HEK293T (cell line): ENCODE data around the gene NCOA5.

Experiments
- CTCF ChIA-PET: fragments of 350-600 bp; formaldehyde crosslinking; extraction: SDS; loops from one replicate; lab custom pipeline; 2021; ENCODE audit warnings: antibody characterized with exemption, inconsistent platforms; lab: Yijun Ruan, JAX
- POLR2A ChIA-PET: fragments of 350-600 bp; formaldehyde crosslinking; extraction: SDS; loops from one replicate; lab custom pipeline; 2020; ENCODE audit warnings: antibody characterized with exemption, inconsistent platforms; lab: Yijun Ruan, JAX
- DNase-seq: peaks from one replicate; pipeline ENCODE4 v3.0.0; 2012; ENCODE audit warnings: mixed read lengths; ENCODE audit errors: extremely low spot score
- ARNT ChIP-seq: fragments of 450-650 bp; IDR thresholded peaks from 2 replicates; pipeline ENCODE4 v1.6.1; 2017; ENCODE audit warnings: mild to moderate bottlenecking
- BHLHE40 ChIP-seq: fragments of 450-650 bp; IDR thresholded peaks from 2 replicates; pipeline ENCODE4 v1.6.1; 2016; ENCODE audit warnings: mild to moderate bottlenecking, moderate library complexity, borderline replicate concordance
- CTBP1 ChIP-seq: fragments of 450-650 bp; IDR thresholded peaks from 2 replicates; pipeline ENCODE4 v1.6.1; 2016; ENCODE audit warnings: borderline replicate concordance
- ELF4 ChIP-seq: fragments of 450-650 bp; IDR thresholded peaks from 2 replicates; pipeline ENCODE4 v1.6.1; 2017; ENCODE audit warnings: antibody characterized with exemption
- FOXA1 ChIP-seq: fragments of 450-650 bp; IDR thresholded peaks from 2 replicates; pipeline ENCODE4 v1.6.1; 2016; ENCODE audit warnings: mild to moderate bottlenecking
- FOXK2 ChIP-seq: fragments of 450-650 bp; IDR thresholded peaks from 2 replicates; pipeline ENCODE4 v1.6.1; 2016; ENCODE audit warnings: mild to moderate bottlenecking
- FOXM1 ChIP-seq: fragments of 450-650 bp; IDR thresholded peaks from 2 replicates; pipeline ENCODE4 v1.6.1; 2017; ENCODE audit warnings: mild to moderate bottlenecking, borderline replicate concordance
- HDGF ChIP-seq: fragments of 450-650 bp; IDR thresholded peaks from 2 replicates; pipeline ENCODE4 v1.6.1; 2017; ENCODE audit warnings: antibody characterized with exemption, borderline replicate concordance
- L3MBTL2 ChIP-seq: fragments of 450-650 bp; conservative IDR thresholded peaks from 2 replicates; pipeline ENCODE4 v1.6.1; 2016; ENCODE audit warnings: mild to moderate bottlenecking
- LEF1 ChIP-seq: fragments of 450-650 bp; IDR thresholded peaks from 2 replicates; pipeline ENCODE4 v1.6.1; 2017; ENCODE audit warnings: mild to moderate bottlenecking, borderline replicate concordance
- NFRKB ChIP-seq: fragments of 450-650 bp; IDR thresholded peaks from 2 replicates; pipeline ENCODE4 v1.6.1; 2016; ENCODE audit warnings: mild to moderate bottlenecking, moderate library complexity
- PKNOX1 ChIP-seq: fragments of 450-650 bp; IDR thresholded peaks from 2 replicates; pipeline ENCODE4 v1.6.1; 2016
- SP1 ChIP-seq: fragments of 450-650 bp; IDR thresholded peaks from 2 replicates; pipeline ENCODE4 v1.6.1; 2017
- SUZ12 ChIP-seq: fragments of 450-650 bp; IDR thresholded peaks from 2 replicates; pipeline ENCODE4 v1.6.1; 2016; ENCODE audit warnings: mild to moderate bottlenecking
- TARDBP ChIP-seq: fragments of 450-650 bp; IDR thresholded peaks from 2 replicates; pipeline ENCODE4 v1.6.1; 2016
- ZNF384 ChIP-seq: fragments of 450-650 bp; IDR thresholded peaks from 2 replicates; pipeline ENCODE4 v1.6.1; 2016

NCOA5 gene

GRCh38 chr20:46127396-46128010 is 37.7 kb upstream of the NCOA5 start:
- ChIA-PET CTCF (no interaction called here), POLR2A (no interaction called here)
- TF ChIP-seq ARNT (no peak), SUZ12 (no peak), L3MBTL2 (no peak), PKNOX1 (no peak), SP1 (no peak), NFRKB (no peak), CTBP1 (no peak), TARDBP (no peak), LEF1 (no peak), FOXM1 (no peak), HDGF (no peak), ZNF384 (no peak), ELF4 (no peak), FOXA1 (no peak), BHLHE40 (no peak), FOXK2 (no peak)
- no peak for DNase-seq

- DNase-seq: no peak
- CTCF ChIA-PET: no interaction called here
- POLR2A ChIA-PET: no interaction called here
Observed at GRCh38 chr20:46126440-46127056, 36.8 kb upstream of the NCOA5 start.

GRCh38 chr20:46123482-46124245 is 33.9 kb upstream of the NCOA5 start:
- ChIA-PET CTCF (interaction anchor here (0.9 to 1.3 kb wide), 2 partner anchors 8 to 225 kb away, joined by 3 to 4 read pairs; no protein-coding TSS in a partner anchor), POLR2A (no interaction called here)
- no peak for TF ChIP-seq LEF1
- no peak for TF ChIP-seq FOXM1
- no peak for TF ChIP-seq CTBP1
- no peak for TF ChIP-seq SP1
- no peak for TF ChIP-seq NFRKB
- no peak for DNase-seq

More at GRCh38 chr20:46126440-46127056, 36.8 kb upstream of the NCOA5 start:
- TF ChIP-seq BHLHE40 (no peak), FOXA1 (no peak), LEF1 (no peak)

GRCh38 chr20:46122516-46123481 is 33.0 kb upstream of the NCOA5 start:
- ChIA-PET POLR2A (no interaction called here), CTCF (interaction anchor here (0.6 to 1.3 kb wide), 4 partner anchors 9 to 226 kb away, joined by 3 to 4 read pairs (median 3); no protein-coding TSS in a partner anchor)
- TF ChIP-seq ELF4 (no peak), FOXA1 (no peak), PKNOX1 (no peak), SUZ12 (no peak), SP1 (no peak), L3MBTL2 (no peak), FOXM1 (no peak), TARDBP (no peak), NFRKB (no peak), FOXK2 (no peak), CTBP1 (no peak), ZNF384 (no peak), LEF1 (no peak), BHLHE40 (no peak)
- DNase-seq: no peak

- POLR2A ChIA-PET: no interaction called here
- CTCF ChIA-PET: interaction anchor here (1.3 kb wide), 1 partner anchor 10 kb away, joined by 3 read pairs; no protein-coding TSS in a partner anchor
- TF ChIP-seq NFRKB: no peak
- TF ChIP-seq SUZ12: no peak
- TF ChIP-seq LEF1: no peak
- TF ChIP-seq FOXM1: no peak
- TF ChIP-seq ZNF384: no peak
- TF ChIP-seq SP1: no peak
- TF ChIP-seq BHLHE40: no peak
- no peak for TF ChIP-seq PKNOX1
- no peak for TF ChIP-seq L3MBTL2
- no peak for TF ChIP-seq FOXA1
- TF ChIP-seq TARDBP: no peak
- no peak for TF ChIP-seq FOXK2
- TF ChIP-seq ELF4: no peak
- no peak for TF ChIP-seq ARNT
- no peak for TF ChIP-seq CTBP1
- DNase-seq: no peak
Observed at GRCh38 chr20:46122071-46122470, 32.3 kb upstream of the NCOA5 start.
